HUES6 (cell line): ENCODE results near the gene UXT.
A peak's percentile ranks its signal among the peaks of the same experiment; 100 is the strongest.

Experiments used
- H3K27ac ChIP-seq: 2 replicates; pipeline ENCODE4 v1.7.0; 2013; ENCODE audit warnings: low read depth, mild to moderate bottlenecking, low read length, inconsistent platforms
- H3K27me3 ChIP-seq: 2 replicates; pipeline ENCODE4 v1.6.1; 2013; ENCODE audit warnings: low read length; ENCODE audit not compliant: control insufficient read depth, insufficient read depth
- H3K36me3 ChIP-seq: 2 replicates; pipeline ENCODE4 v1.6.1; 2013; ENCODE audit warnings: low read length; ENCODE audit not compliant: control insufficient read depth, insufficient read depth
- H3K4me1 ChIP-seq: 2 replicates; pipeline ENCODE4 v1.6.1; 2013; ENCODE audit warnings: low read length; ENCODE audit not compliant: control insufficient read depth, insufficient read depth
- H3K4me3 ChIP-seq: 2 replicates; pipeline ENCODE4 v1.5.1; 2013; ENCODE audit warnings: low read depth, low read length
- H3K9ac ChIP-seq: one replicate; pipeline ENCODE4 v1.6.1; 2013; ENCODE audit warnings: mild to moderate bottlenecking, low read length
- H3K9me3 ChIP-seq: 2 replicates; pipeline ENCODE4 v1.6.1; 2013; ENCODE audit warnings: low read depth, low read length; ENCODE audit not compliant: control insufficient read depth, insufficient read depth

Gene UXT

DNA sequence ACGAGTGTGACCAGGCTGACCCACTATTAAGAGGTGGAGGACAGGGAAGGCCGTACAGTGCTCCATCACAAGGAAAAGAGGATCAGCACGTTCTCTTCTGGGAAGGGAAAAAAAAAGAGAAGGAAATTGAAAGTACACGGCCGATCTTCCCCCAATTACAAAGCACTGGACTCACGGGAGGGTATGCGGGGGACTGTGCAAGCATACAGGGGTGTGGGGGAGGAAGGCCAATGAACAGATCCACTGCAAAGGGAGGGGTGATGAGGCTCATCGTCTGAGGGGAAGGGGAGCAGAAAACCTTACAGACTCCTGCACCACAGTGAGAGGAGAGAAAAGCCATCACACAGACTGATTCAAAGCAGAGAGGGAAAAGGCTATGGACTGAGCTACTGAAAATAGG is 9.7 kb downstream of the UXT start:
- peaks cover 18% of the 10 kb centered on the region for H3K36me3 ChIP-seq
- peaks cover 2% of the 10 kb centered on the region; the same call in 1 of the 2 replicates for H3K9me3 ChIP-seq
- peak overlapping the region; percentile 90 for H3K4me3 ChIP-seq
- H3K9ac ChIP-seq: peak overlapping the region; percentile 23
- H3K27ac ChIP-seq: no peak overlapping the region
- H3K27me3 ChIP-seq: no peaks in the 10 kb centered on the region
- H3K4me1 ChIP-seq: peaks cover 9% of the 10 kb centered on the region; the same call in 1 of the 2 replicates

- peaks cover 9% of the 10 kb centered on the region; the same call in 1 of the 2 replicates for H3K4me1 ChIP-seq
- H3K27me3 ChIP-seq: no peaks in the 10 kb centered on the region
- 0 out of 2 replicates have a peak overlapping the region, but pooled peaks have one; percentile 90 for H3K4me3 ChIP-seq
- H3K9ac ChIP-seq: no peak overlapping the region
- peaks cover 14% of the 10 kb centered on the region for H3K36me3 ChIP-seq
- H3K27ac ChIP-seq: no peak overlapping the region
- peaks cover 2% of the 10 kb centered on the region; the same call in 1 of the 2 replicates for H3K9me3 ChIP-seq
Measured at GRCh38 chrX:47648376-47648775, 10.6 kb downstream of the UXT start.

GRCh38 chrX:47646636-47647035 is 12.3 kb downstream of the UXT start:
- Histone ChIP-seq H3K4me1 (peaks cover 9% of the 10 kb centered on the region; the same call in 1 of the 2 replicates), H3K36me3 (peaks cover 7% of the 10 kb centered on the region; the same call in 1 of the 2 replicates), H3K27me3 (no peaks in the 10 kb centered on the region), H3K9ac (no peak overlapping the region), H3K9me3 (peaks cover 2% of the 10 kb centered on the region; the same call in 1 of the 2 replicates), H3K27ac (no peak overlapping the region), H3K4me3 (no peak overlapping the region)

DNA sequence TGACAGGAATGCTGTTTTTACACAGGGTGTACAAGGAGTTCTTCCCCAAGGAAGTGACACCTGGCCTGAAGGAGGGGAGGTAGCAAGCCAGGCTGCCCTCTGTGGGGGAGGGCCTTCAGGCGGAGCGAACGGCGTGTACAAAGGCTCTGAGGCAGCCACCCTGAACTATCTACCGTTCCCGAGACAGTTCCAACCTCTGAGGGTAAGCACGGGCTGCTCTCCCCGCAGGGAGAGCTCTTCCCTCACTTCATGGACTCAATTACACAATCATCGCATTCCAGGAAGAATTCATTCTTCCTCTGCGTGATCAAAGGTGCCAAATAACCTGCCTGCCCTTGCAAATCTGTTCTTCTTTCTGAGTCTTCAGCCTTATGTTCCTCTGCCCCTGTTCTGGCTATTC is 13.4 kb downstream of the UXT start:
- Histone ChIP-seq H3K9me3 (peaks cover 10% of the 10 kb centered on the region), H3K4me3 (no peak overlapping the region), H3K9ac (no peak overlapping the region), H3K27ac (no peak overlapping the region), H3K36me3 (peaks cover 18% of the 10 kb centered on the region), H3K27me3 (no peaks in the 10 kb centered on the region), H3K4me1 (peaks cover 4% of the 10 kb centered on the region; the same call in 1 of the 2 replicates)

GRCh38 chrX:47644557-47645091 is 14.4 kb downstream of the UXT start:
- Histone ChIP-seq H3K27me3 (no peaks in the 10 kb centered on the region), H3K9ac (no peak overlapping the region), H3K9me3 (peaks cover 17% of the 10 kb centered on the region), H3K4me3 (no peak overlapping the region), H3K4me1 (peaks cover 4% of the 10 kb centered on the region; the same call in 1 of the 2 replicates), H3K27ac (no peak overlapping the region), H3K36me3 (peaks cover 28% of the 10 kb centered on the region)

- no peak overlapping the region for H3K4me3 ChIP-seq
- peaks cover 34% of the 10 kb centered on the region for H3K36me3 ChIP-seq
- peaks cover 20% of the 10 kb centered on the region for H3K9me3 ChIP-seq
- H3K4me1 ChIP-seq: no peaks in the 10 kb centered on the region; the same call in 1 of the 2 replicates
- no peak overlapping the region for H3K27ac ChIP-seq
- H3K27me3 ChIP-seq: no peaks in the 10 kb centered on the region
- no peak overlapping the region for H3K9ac ChIP-seq
Measured at GRCh38 chrX:47643926-47644325, 15.1 kb downstream of the UXT start.

- H3K9ac ChIP-seq: no peak overlapping the region
- H3K4me1 ChIP-seq: no peaks in the 10 kb centered on the region; the same call in 1 of the 2 replicates
- H3K9me3 ChIP-seq: peaks cover 24% of the 10 kb centered on the region
- no peaks in the 10 kb centered on the region for H3K27me3 ChIP-seq
- peaks cover 62% of the 10 kb centered on the region for H3K36me3 ChIP-seq
- H3K4me3 ChIP-seq: no peak overlapping the region
- no peak overlapping the region for H3K27ac ChIP-seq
Measured at GRCh38 chrX:47638816-47639215, 20.2 kb downstream of the UXT start.

DNA sequence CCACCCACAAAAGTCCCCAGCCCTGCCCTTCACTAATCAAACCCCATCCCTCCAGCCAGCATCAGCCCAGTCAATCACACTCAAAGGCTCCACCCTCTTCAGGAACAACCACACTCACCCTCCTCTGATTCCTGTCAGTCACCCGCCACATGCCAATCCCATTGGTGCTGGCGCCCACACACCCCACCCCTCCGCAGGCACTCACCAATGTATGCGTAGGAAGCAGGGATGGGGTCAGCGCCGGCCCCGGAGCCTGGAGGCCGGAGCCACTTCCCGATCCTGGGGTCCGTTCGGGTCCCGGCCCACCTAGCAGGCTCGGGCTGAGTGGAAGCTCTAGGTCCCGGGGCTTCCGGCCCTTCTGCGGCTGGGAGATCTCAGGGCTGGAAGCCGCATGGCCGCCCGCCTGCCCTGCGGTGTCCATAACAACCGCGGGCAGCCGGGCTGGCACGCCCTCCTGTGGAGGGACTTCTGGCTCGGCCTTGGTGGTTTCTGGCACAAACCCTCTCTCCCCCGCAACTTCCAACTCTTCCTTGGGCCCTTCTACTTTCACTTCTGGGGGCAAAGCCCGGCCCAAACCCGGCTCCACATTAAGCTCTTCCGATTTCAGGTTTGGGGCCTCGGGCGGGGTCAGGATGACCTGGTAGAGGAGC is 21.3 kb downstream of the UXT start:
- peaks cover 62% of the 10 kb centered on the region for H3K36me3 ChIP-seq
- peaks cover 24% of the 10 kb centered on the region for H3K9me3 ChIP-seq
- peak overlapping the region; percentile 23; the same call in 1 of the 2 replicates for H3K27ac ChIP-seq
- peak overlapping the region; percentile 42 for H3K4me3 ChIP-seq
- H3K4me1 ChIP-seq: no peaks in the 10 kb centered on the region
- no peaks in the 10 kb centered on the region for H3K27me3 ChIP-seq
- no peak overlapping the region for H3K9ac ChIP-seq

GRCh38 chrX:47634871-47635575 is 24.0 kb downstream of the UXT start:
- H3K4me3 ChIP-seq: no peak overlapping the region
- H3K36me3 ChIP-seq: peaks cover 43% of the 10 kb centered on the region
- peaks cover 3% of the 10 kb centered on the region; the same call in 1 of the 2 replicates for H3K4me1 ChIP-seq
- H3K9ac ChIP-seq: no peak overlapping the region
- peaks cover 12% of the 10 kb centered on the region; the same call in 1 of the 2 replicates for H3K9me3 ChIP-seq
- no peaks in the 10 kb centered on the region for H3K27me3 ChIP-seq
- H3K27ac ChIP-seq: no peak overlapping the region

GRCh38 chrX:47633689-47634590 is 25.0 kb downstream of the UXT start:
- Histone ChIP-seq H3K27me3 (no peaks in the 10 kb centered on the region), H3K27ac (no peak overlapping the region), H3K9ac (no peak overlapping the region), H3K4me3 (no peak overlapping the region), H3K9me3 (peaks cover 6% of the 10 kb centered on the region; the same call in 1 of the 2 replicates), H3K4me1 (peaks cover 9% of the 10 kb centered on the region; the same call in 1 of the 2 replicates), H3K36me3 (peaks cover 33% of the 10 kb centered on the region)
